SIG-M5 (cell line): ENCODE results near the gene PRKG1.

Experiments used
- DNase-seq: peaks from one replicate; lab custom pipeline; 2025; lab: John Stamatoyannopoulos, UW

PRKG1 gene

GRCh38 chr10:51074238-51075028 lies at the start of gene PRKG1:
Gene PRKG1 (plus strand): TSS chr10:51074487.
- no peak for DNase-seq

GRCh38 chr10:51028420-51028819 lies 45.9 kb upstream of the PRKG1 start:
- DNase-seq = no peak

GRCh38 chr10:51029172-51029641 lies 45.1 kb upstream of the PRKG1 start:
- DNase-seq = no peak

GRCh38 chr10:51030480-51030879 lies 43.8 kb upstream of the PRKG1 start:
- DNase-seq = no peak

GRCh38 chr10:51031950-51032349 lies 42.3 kb upstream of the PRKG1 start:
- DNase-seq = no peak

- no peak for DNase-seq
Measured at GRCh38 chr10:51034769-51035168, 39.5 kb upstream of the PRKG1 start.

GRCh38 chr10:51035344-51035743 lies 38.9 kb upstream of the PRKG1 start:
- no peak for DNase-seq

- no peak for DNase-seq
Measured at GRCh38 chr10:51045871-51046270, 28.4 kb upstream of the PRKG1 start.

- no peak for DNase-seq
Measured at GRCh38 chr10:51046654-51047053, 27.6 kb upstream of the PRKG1 start.

GRCh38 chr10:51047857-51048256 lies 26.4 kb upstream of the PRKG1 start:
- no peak for DNase-seq

GRCh38 chr10:51048792-51049191 lies 25.5 kb upstream of the PRKG1 start:
- DNase-seq = no peak

- no peak for DNase-seq
Measured at GRCh38 chr10:51052163-51052562, 22.1 kb upstream of the PRKG1 start.

- no peak for DNase-seq
Measured at GRCh38 chr10:51057925-51058324, 16.4 kb upstream of the PRKG1 start.

GRCh38 chr10:51063166-51063565 lies 11.1 kb upstream of the PRKG1 start:
- DNase-seq = no peak

- no peak for DNase-seq
Measured at GRCh38 chr10:51063659-51064535, 10.4 kb upstream of the PRKG1 start.

- DNase-seq = no peak
Measured at GRCh38 chr10:51066231-51066630, 8.1 kb upstream of the PRKG1 start.

- DNase-seq = no peak
Measured at GRCh38 chr10:51072210-51072609, 2.1 kb upstream of the PRKG1 start.

GRCh38 chr10:51072921-51073434 lies 1.3 kb upstream of the PRKG1 start:
- DNase-seq = no peak

- DNase-seq = no peak
Measured at GRCh38 chr10:51073453-51074237, 642 bp upstream of the PRKG1 start.

GRCh38 chr10:51075043-51075872 lies 971 bp downstream of the PRKG1 start:
- DNase-seq = no peak

- no peak for DNase-seq
Measured at GRCh38 chr10:51075873-51076229, 1.6 kb downstream of the PRKG1 start.
